ENCODE measurements around the gene APC. TPM values are rescaled to one million over a fixed set of nuclear protein-coding genes. Genes with fewer than 3 reads are reported as not detected.
A peak's percentile ranks its signal among the peaks of the same experiment; 100 is the strongest.

Gene APC
- total and polyA plus RNA-seq, 8 donors: 32.2 to 52.0 (median 43.2) TPM

- no peaks in the 10 kb centered on the region for H3K27me3 ChIP-seq
- H3K9me3 ChIP-seq: no peaks in the 10 kb centered on the region
- H3K4me1 ChIP-seq: peaks cover 0 to 27% of the 10 kb centered on the region in 2 donors
- H3K4me3 ChIP-seq: peak overlapping the region; percentile 45 to 50
- peak overlapping the region; percentile 44 to 75 for H3K27ac ChIP-seq
- ATAC-seq (peak; percentile 18), DNase-seq (no peak)
- intact Hi-C loops (cut with DNase I): no loop called here
- TF ChIP-seq, protein P1, sequence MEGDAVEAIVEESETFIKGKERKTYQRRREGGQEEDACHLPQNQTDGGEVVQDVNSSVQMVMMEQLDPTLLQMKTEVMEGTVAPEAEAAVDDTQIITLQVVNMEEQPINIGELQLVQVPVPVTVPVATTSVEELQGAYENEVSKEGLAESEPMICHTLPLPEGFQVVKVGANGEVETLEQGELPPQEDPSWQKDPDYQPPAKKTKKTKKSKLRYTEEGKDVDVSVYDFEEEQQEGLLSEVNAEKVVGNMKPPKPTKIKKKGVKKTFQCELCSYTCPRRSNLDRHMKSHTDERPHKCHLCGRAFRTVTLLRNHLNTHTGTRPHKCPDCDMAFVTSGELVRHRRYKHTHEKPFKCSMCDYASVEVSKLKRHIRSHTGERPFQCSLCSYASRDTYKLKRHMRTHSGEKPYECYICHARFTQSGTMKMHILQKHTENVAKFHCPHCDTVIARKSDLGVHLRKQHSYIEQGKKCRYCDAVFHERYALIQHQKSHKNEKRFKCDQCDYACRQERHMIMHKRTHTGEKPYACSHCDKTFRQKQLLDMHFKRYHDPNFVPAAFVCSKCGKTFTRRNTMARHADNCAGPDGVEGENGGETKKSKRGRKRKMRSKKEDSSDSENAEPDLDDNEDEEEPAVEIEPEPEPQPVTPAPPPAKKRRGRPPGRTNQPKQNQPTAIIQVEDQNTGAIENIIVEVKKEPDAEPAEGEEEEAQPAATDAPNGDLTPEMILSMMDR (IDR thresholded peaks at IDR 0.05): no peak
- no peaks in the 10 kb centered on the region for H3K36me3 ChIP-seq
Observed at GRCh38 chr5:112737070-112737462, 619 bp upstream of the APC start.

DNA sequence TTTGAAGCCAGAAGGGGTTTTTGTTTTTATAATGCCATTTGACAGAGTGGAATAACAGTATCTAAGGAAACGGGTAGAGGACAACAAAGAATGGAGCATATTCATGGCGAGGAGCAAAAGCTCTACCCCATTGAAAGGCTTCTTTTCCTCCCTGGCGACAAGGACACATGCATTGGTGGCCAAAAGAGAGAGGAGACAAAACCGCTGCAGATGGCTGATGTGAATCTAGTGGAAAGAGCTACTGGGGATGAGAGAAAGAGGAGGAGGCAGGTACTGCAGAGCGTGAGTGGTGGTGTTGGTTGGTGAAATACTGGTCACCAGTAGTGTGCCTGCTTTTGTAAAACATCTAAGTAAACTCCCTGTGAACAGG is 491 bp downstream of the APC start:
- H3K4me1 ChIP-seq: peaks cover 0 to 27% of the 10 kb centered on the region in 2 donors
- DNase-seq: no peak
- TF ChIP-seq, protein P1 (IDR thresholded peaks at IDR 0.05): no peak
- peak overlapping the region; percentile 45 to 50 for H3K4me3 ChIP-seq
- intact Hi-C loops (cut with DNase I): no loop called here
- no peaks in the 10 kb centered on the region for H3K36me3 ChIP-seq
- peak overlapping the region; percentile 44 to 75 for H3K27ac ChIP-seq
- H3K27me3 ChIP-seq: no peaks in the 10 kb centered on the region
- ATAC-seq: peak; percentile 16
- H3K9me3 ChIP-seq: no peaks in the 10 kb centered on the region

DNA sequence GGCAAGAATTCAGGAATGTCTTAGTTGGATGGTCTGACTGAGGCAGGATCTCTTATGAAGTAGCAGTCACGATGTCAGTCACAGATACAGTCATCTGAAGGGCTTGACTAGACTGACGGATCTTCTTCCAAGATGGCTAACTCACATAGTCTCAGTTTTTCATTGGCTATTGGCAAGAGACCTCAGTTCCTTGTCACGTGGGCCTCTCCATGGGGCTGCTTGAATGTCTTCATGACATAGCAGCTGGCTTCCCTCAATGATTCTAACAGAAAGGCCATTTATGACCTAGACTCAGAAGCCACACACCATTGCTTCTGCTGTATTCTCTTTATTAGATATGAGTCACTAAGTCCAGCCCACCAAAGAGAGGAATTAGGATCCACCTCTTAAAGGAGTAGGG is 4.7 kb downstream of the APC start:
- Histone ChIP-seq H3K9me3 (no peaks in the 10 kb centered on the region), H3K27me3 (no peaks in the 10 kb centered on the region), H3K36me3 (no peaks in the 10 kb centered on the region), H3K4me1 (peaks cover 0 to 10% of the 10 kb centered on the region in 2 donors), H3K27ac (no peak overlapping the region), H3K4me3 (no peak overlapping the region)
- ATAC-seq (no peak), DNase-seq (no peak)
- intact Hi-C loops (cut with DNase I): no loop called here
- TF ChIP-seq, protein P1 (IDR thresholded peaks at IDR 0.05): no peak

DNA sequence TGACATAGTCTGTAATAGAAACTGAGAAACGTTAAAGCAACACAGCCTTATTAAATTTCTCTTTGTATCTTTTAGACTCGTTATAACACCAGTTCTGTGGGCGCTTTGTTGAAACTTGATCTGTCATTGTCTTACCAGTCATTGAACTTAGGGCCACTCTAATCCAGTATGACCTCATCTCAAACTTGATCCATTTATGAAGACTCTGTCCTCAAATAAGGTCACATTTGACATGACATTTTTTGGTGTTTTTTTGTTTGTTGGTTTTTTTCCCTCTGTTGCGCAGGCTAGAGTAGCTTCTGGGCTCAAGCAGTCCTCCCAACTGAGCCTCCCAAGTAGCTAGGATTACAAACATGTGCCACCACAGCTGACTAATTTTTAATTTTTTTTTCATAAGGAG is 5.9 kb downstream of the APC start:
- TF ChIP-seq, protein P1 (IDR thresholded peaks at IDR 0.05): no peak
- Histone ChIP-seq H3K4me1 (peaks cover 0 to 2% of the 10 kb centered on the region in 2 donors), H3K27ac (no peak overlapping the region), H3K9me3 (no peaks in the 10 kb centered on the region), H3K4me3 (no peak overlapping the region), H3K27me3 (no peaks in the 10 kb centered on the region), H3K36me3 (no peaks in the 10 kb centered on the region)
- intact Hi-C loops (cut with DNase I): no loop called here
- no peak for DNase-seq
- no peak for ATAC-seq

DNA sequence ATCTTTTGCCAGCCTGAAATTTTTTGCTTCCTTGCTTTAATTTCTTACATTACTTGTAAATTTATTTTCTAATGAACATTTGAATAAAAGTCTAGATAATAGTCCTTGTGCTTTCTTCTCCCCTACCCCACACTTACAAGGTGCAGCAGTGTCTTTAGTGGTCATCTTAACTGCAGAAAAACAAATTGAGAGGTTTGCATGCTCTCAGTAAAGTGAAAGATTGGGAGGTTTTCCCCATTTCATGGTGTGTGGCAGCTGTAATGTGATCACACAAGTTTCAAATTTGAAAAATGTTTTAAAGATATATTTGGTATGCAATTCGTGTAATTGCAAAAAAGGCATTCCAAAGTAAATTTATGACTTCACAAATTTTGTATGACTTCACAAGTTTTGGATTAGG is 14.7 kb downstream of the APC start:
- Histone ChIP-seq H3K9me3 (no peaks in the 10 kb centered on the region), H3K36me3 (peaks cover 0 to 4% of the 10 kb centered on the region in 2 donors), H3K4me1 (peaks cover 0 to 3% of the 10 kb centered on the region in 2 donors), H3K27ac (no peak overlapping the region), H3K4me3 (no peak overlapping the region), H3K27me3 (no peaks in the 10 kb centered on the region)
- DNase-seq (no peak), ATAC-seq (no peak)
- intact Hi-C loops (cut with DNase I): no loop called here
- TF ChIP-seq, protein P1 (IDR thresholded peaks at IDR 0.05): no peak

Measured in left lung (tissue), 10 donors.